ENCODE results near the gene SAFB2.

The SAFB2 gene

GRCh38 chr19:5585461-5586299 lies 36.9 kb downstream of the SAFB2 start:
- H3K4me3 ChIP-seq (ENCODE audit: low read depth, low read length) = no peak overlapping the region

GRCh38 chr19:5580161-5580571 lies 42.4 kb downstream of the SAFB2 start:
- TF ChIP-seq CTCF (IDR thresholded peaks at IDR 0.05; ENCODE audit: low read depth, low read length) = no peak

More at GRCh38 chr19:5585461-5586299, 36.9 kb downstream of the SAFB2 start:
- TF ChIP-seq CTCF (IDR thresholded peaks at IDR 0.05; ENCODE audit: low read depth, low read length) = no peak

GRCh38 chr19:5579697-5580096 lies 42.9 kb downstream of the SAFB2 start:
- no peak overlapping the region for H3K4me3 ChIP-seq (ENCODE audit: low read depth, low read length)
- TF ChIP-seq CTCF (IDR thresholded peaks at IDR 0.05; ENCODE audit: low read depth, low read length) = no peak

More at GRCh38 chr19:5580161-5580571, 42.4 kb downstream of the SAFB2 start:
- H3K4me3 ChIP-seq (ENCODE audit: low read depth, low read length) = no peak overlapping the region

- no peak overlapping the region for H3K4me3 ChIP-seq (ENCODE audit: low read depth, low read length)
- no peak for TF ChIP-seq CTCF (IDR thresholded peaks at IDR 0.05; ENCODE audit: low read depth, low read length)
Measured at GRCh38 chr19:5579286-5579685, 43.3 kb downstream of the SAFB2 start.

GRCh38 chr19:5578097-5578846 lies 44.3 kb downstream of the SAFB2 start:
- no peak overlapping the region for H3K4me3 ChIP-seq (ENCODE audit: low read depth, low read length)
- peak; percentile 98 for TF ChIP-seq CTCF (IDR thresholded peaks at IDR 0.05; ENCODE audit: low read depth, low read length)

GRCh38 chr19:5575590-5575989 lies 47.0 kb downstream of the SAFB2 start:
- H3K4me3 ChIP-seq (ENCODE audit: low read depth, low read length) = no peak overlapping the region
- TF ChIP-seq CTCF (IDR thresholded peaks at IDR 0.05; ENCODE audit: low read depth, low read length) = no peak

Measured in WI38 (cell line).